Astrocyte (in vitro differentiated cells and primary cell): Measurements from ENCODE around the gene VPS13D. TPM values are rescaled to one million over a fixed set of nuclear protein-coding genes. Genes with fewer than 3 reads are reported as not detected.

Experiments used
- DNase-seq: peaks from one replicate; pipeline ENCODE4 v3.0.0-alpha.2; 2010; ENCODE audit warnings: low read depth
- FAIRE-seq: peaks from 2 replicates; lab custom pipeline; 2011; peaks lifted over from hg19 to GRCh38; lab: Jason Lieb, UNC
- H2AFZ ChIP-seq: 2 replicates; pipeline ENCODE4 v1.6.0; 2012; ENCODE audit warnings: low read depth, low read length, inconsistent platforms
- H3K27ac ChIP-seq: 2 replicates; pipeline ENCODE4 v1.5.1; 2011; ENCODE audit warnings: low read depth, low read length, inconsistent platforms
- H3K27me3 ChIP-seq: 2 replicates; pipeline ENCODE4 v1.6.0; 2011; ENCODE audit warnings: low read length, inconsistent platforms; ENCODE audit not compliant: insufficient read depth
- H3K36me3 ChIP-seq: 2 replicates; pipeline ENCODE4 v1.5.1; 2011; ENCODE audit warnings: low read length, inconsistent platforms; ENCODE audit not compliant: insufficient read depth
- H3K4me1 ChIP-seq: 2 replicates; pipeline ENCODE4 v1.5.1; 2011; ENCODE audit warnings: low read length, inconsistent platforms; ENCODE audit not compliant: insufficient read depth
- H3K4me2 ChIP-seq: 2 replicates; pipeline ENCODE4 v1.6.0; 2012; ENCODE audit warnings: low read length, inconsistent platforms
- H3K4me3 ChIP-seq: 2 replicates; pipeline ENCODE4 v1.5.1; 2011; ENCODE audit warnings: low read depth, mild to moderate bottlenecking, low read length, inconsistent platforms; ENCODE audit not compliant: insufficient read depth
- H3K79me2 ChIP-seq: 2 replicates; pipeline ENCODE4 v1.6.0; 2012; ENCODE audit warnings: mild to moderate bottlenecking, low read length, inconsistent platforms; ENCODE audit not compliant: insufficient read depth
- H3K9ac ChIP-seq: 2 replicates; pipeline ENCODE4 v1.6.0; 2012; ENCODE audit warnings: mild to moderate bottlenecking, low read length, inconsistent platforms
- H3K9me3 ChIP-seq: 2 replicates; pipeline ENCODE4 v1.5.1; 2012; ENCODE audit warnings: low read depth, mild to moderate bottlenecking, low read length, inconsistent platforms; ENCODE audit not compliant: insufficient read depth
- H4K20me1 ChIP-seq: 2 replicates; pipeline ENCODE4 v1.6.0; 2012; ENCODE audit warnings: low read length, inconsistent platforms; ENCODE audit not compliant: insufficient read depth
- H3K27ac Mint-ChIP-seq: one replicate; pipeline ENCODE4 v1.8.0; 2021; ENCODE audit warnings: mild to moderate bottlenecking, mixed read lengths; ENCODE audit not compliant: unreplicated experiment
- H3K27me3 Mint-ChIP-seq: one replicate; pipeline ENCODE4 v1.8.0; 2021; ENCODE audit warnings: low read depth, mixed read lengths; ENCODE audit not compliant: unreplicated experiment
- H3K36me3 Mint-ChIP-seq: one replicate; pipeline ENCODE4 v1.8.0; 2021; ENCODE audit warnings: low read depth, mixed read lengths; ENCODE audit not compliant: unreplicated experiment
- H3K4me1 Mint-ChIP-seq: one replicate; pipeline ENCODE4 v1.8.0; 2021; ENCODE audit warnings: low read depth, mixed read lengths; ENCODE audit not compliant: unreplicated experiment
- H3K4me3 Mint-ChIP-seq: one replicate; pipeline ENCODE4 v1.8.0; 2021; ENCODE audit warnings: mild to moderate bottlenecking, moderate library complexity, mixed read lengths; ENCODE audit not compliant: unreplicated experiment
- H3K9me3 Mint-ChIP-seq: one replicate; pipeline ENCODE4 v1.8.0; 2021; ENCODE audit warnings: mild to moderate bottlenecking, mixed read lengths; ENCODE audit not compliant: unreplicated experiment
- CTCF ChIP-seq: IDR thresholded peaks from 2 replicates; pipeline ENCODE4 v1.5.1; 2011; ENCODE audit warnings: low read depth, mild to moderate bottlenecking, inconsistent platforms, low read length, moderate library complexity; ENCODE audit not compliant: insufficient read depth
- EZH2 ChIP-seq: IDR thresholded peaks from 2 replicates; pipeline ENCODE4 v1.6.1; 2012; ENCODE audit warnings: mild to moderate bottlenecking, low read length, inconsistent platforms; ENCODE audit not compliant: insufficient read depth
- total RNA-seq: library from RNA; stranded (reverse); gene quantifications from 2 replicates; pipeline ENCODE4 v1.2.1, GENCODE V29; 2021

Gene VPS13D
- total RNA-seq, 1 donor from 2014 or later, result 25.9 TPM

- Histone ChIP-seq H3K9me3 (no peaks in the 10 kb centered on the region), H3K4me2 (no peak overlapping the region), H3K9ac (no peak overlapping the region), H3K36me3 (no peaks in the 10 kb centered on the region), H3K79me2 (no peaks in the 10 kb centered on the region), H2AFZ (no peak overlapping the region), H4K20me1 (no peaks in the 10 kb centered on the region), H3K4me1 (peaks cover 17% of the 10 kb centered on the region), H3K4me3 (no peak overlapping the region), H3K27ac (no peak overlapping the region), H3K27me3 (peaks cover 2% of the 10 kb centered on the region)
- no peak overlapping the region for H3K4me3 Mint-ChIP-seq
- no peaks in the 10 kb centered on the region for H3K9me3 Mint-ChIP-seq
- H3K36me3 Mint-ChIP-seq, result no peaks in the 10 kb centered on the region
- no peak overlapping the region for H3K27ac Mint-ChIP-seq
- peaks cover 19% of the 10 kb centered on the region for H3K27me3 Mint-ChIP-seq
- FAIRE-seq (no peak), DNase-seq (no peak)
- TF ChIP-seq EZH2 (no peak), CTCF (no peak)
- peaks cover 5% of the 10 kb centered on the region for H3K4me1 Mint-ChIP-seq
These were observed 317.9 kb downstream of the VPS13D start for GRCh38 chr1:12547586-12548225.

GRCh38 chr1:12548279-12548972, 318.6 kb downstream of the VPS13D start:
- Histone ChIP-seq H2AFZ (no peak overlapping the region), H4K20me1 (no peaks in the 10 kb centered on the region), H3K4me2 (no peak overlapping the region), H3K79me2 (no peaks in the 10 kb centered on the region), H3K36me3 (no peaks in the 10 kb centered on the region), H3K27ac (no peak overlapping the region), H3K27me3 (peaks cover 2% of the 10 kb centered on the region), H3K9ac (peak overlapping the region; percentile 71), H3K9me3 (no peaks in the 10 kb centered on the region), H3K4me1 (peaks cover 17% of the 10 kb centered on the region), H3K4me3 (no peak overlapping the region)
- H3K36me3 Mint-ChIP-seq, result no peaks in the 10 kb centered on the region
- DNase-seq (no peak), FAIRE-seq (no peak)
- no peaks in the 10 kb centered on the region for H3K9me3 Mint-ChIP-seq
- no peak overlapping the region for H3K4me3 Mint-ChIP-seq
- no peak overlapping the region for H3K27ac Mint-ChIP-seq
- TF ChIP-seq CTCF (no peak), EZH2 (no peak)
- H3K4me1 Mint-ChIP-seq, result peaks cover 8% of the 10 kb centered on the region
- peaks cover 23% of the 10 kb centered on the region for H3K27me3 Mint-ChIP-seq
